Measurements from ENCODE around the gene TMOD1.
"Not testable (repeated sequence)": the region's sequence is repeated elsewhere in the genome, so short reads cannot be mapped to it uniquely, and the experiment has no call there.

DNA sequence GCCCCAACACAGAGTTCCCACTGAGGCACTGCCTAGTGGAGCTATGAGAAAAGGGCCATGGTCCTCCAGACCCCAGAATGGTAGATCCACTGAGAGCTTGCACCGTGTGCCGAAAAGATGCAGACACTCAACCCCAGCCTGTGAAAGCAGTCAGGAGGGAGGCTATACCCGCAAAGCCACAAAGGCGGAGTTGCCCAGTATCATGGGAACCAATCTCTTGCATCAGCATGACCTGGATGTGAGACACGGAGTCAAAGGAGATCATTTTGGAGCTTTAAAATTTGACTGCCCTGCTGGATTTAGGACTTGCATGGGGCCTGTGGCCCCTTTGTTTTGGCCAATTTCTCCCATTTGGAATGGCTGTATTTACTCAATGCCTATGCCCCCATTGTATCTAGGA lies 121.0 kb downstream of the TMOD1 start:
- TF ChIP-seq POLR2A, POLR2AphosphoS5 (IDR thresholded peaks at IDR 0.05; ENCODE audit: low read depth, low read length): not testable (repeated sequence)
